Stomach smooth muscle (tissue), 2 donors: ENCODE measurements around the gene FYN.

Experiments
- H3K27ac ChIP-seq: one replicate; pipeline ENCODE4 v1.7.0; 2013; ENCODE audit warnings: mild to moderate bottlenecking, low read length, inconsistent platforms
- H3K27me3 ChIP-seq, 2 donors: one replicate each; pipeline ENCODE4 v1.7.0; 2013; ENCODE audit warnings: low read length in 2 of 2; ENCODE audit not compliant: insufficient read depth in 2 of 2, control insufficient read depth in 1 of 2
- H3K36me3 ChIP-seq, 2 donors: one replicate each; pipeline ENCODE4 v1.7.0; 2013; ENCODE audit warnings: low read length in 2 of 2; ENCODE audit not compliant: control insufficient read depth in 2 of 2, insufficient read depth in 2 of 2
- H3K4me1 ChIP-seq: one replicate; pipeline ENCODE4 v1.7.0; 2013; ENCODE audit warnings: low read length; ENCODE audit not compliant: control insufficient read depth, insufficient read depth
- H3K4me3 ChIP-seq, 2 donors: one replicate each; pipeline ENCODE4 v1.7.0; 2013; ENCODE audit warnings: low read length in 2 of 2
- H3K9ac ChIP-seq, 2 donors: one replicate each; pipeline ENCODE4 v1.7.0; 2013; ENCODE audit warnings: low read length in 2 of 2, mild to moderate bottlenecking in 1 of 2
- H3K9me3 ChIP-seq, 2 donors: one replicate each; pipeline ENCODE4 v1.7.0; 2013; ENCODE audit warnings: low read length in 2 of 2; ENCODE audit not compliant: control insufficient read depth in 2 of 2
- donor health status: healthy.
- donor health status: Pancreatic carcinoma.

The FYN gene

DNA sequence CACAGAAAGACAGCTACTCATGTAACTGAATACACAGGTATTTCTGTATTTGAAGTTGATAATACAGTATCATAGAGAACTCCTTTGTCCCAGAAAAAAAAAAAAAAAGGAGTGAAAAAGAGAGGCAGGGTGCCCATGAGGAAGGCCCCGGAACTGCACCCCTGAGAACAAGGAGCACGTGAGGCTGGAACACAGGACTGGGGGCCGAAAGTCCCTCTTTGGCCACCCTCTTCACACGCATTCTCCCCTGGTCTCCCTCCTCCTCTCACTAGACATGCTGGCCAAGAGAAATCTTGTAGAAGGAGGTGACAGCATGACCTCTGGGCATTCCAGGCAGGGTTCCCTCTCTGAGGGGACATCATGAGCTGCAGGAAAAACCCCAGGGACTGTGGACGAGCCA is 204.8 kb downstream of the FYN start:
- Histone ChIP-seq H3K27me3 (no peaks in the 10 kb centered on the region), H3K4me1 (peaks cover 38% of the 10 kb centered on the region), H3K27ac (peak overlapping the region; percentile 66), H3K36me3 (peaks cover 0 to 10% of the 10 kb centered on the region in 2 donors), H3K9me3 (no peaks in the 10 kb centered on the region), H3K4me3 (no peak overlapping the region), H3K9ac (peak overlapping the region in 1 of 2 donors; percentile 36)

GRCh38 chr6:111667931-111668330 is 205.3 kb downstream of the FYN start:
- Histone ChIP-seq H3K27me3 (no peaks in the 10 kb centered on the region), H3K27ac (peak overlapping the region; percentile 66), H3K9me3 (no peaks in the 10 kb centered on the region), H3K36me3 (peaks cover 0 to 7% of the 10 kb centered on the region in 2 donors), H3K4me3 (peak overlapping the region; percentile 12 to 36), H3K4me1 (peaks cover 43% of the 10 kb centered on the region), H3K9ac (no peak overlapping the region)

- H3K36me3 ChIP-seq: peaks cover 0 to 3% of the 10 kb centered on the region in 2 donors
- H3K9ac ChIP-seq: no peak overlapping the region
- H3K4me1 ChIP-seq: peaks cover 53% of the 10 kb centered on the region
- no peaks in the 10 kb centered on the region for H3K9me3 ChIP-seq
- no peaks in the 10 kb centered on the region for H3K27me3 ChIP-seq
- no peak overlapping the region for H3K4me3 ChIP-seq
- peak overlapping the region; percentile 66 for H3K27ac ChIP-seq
These were observed 206.4 kb downstream of the FYN start for GRCh38 chr6:111666847-111667246.

DNA sequence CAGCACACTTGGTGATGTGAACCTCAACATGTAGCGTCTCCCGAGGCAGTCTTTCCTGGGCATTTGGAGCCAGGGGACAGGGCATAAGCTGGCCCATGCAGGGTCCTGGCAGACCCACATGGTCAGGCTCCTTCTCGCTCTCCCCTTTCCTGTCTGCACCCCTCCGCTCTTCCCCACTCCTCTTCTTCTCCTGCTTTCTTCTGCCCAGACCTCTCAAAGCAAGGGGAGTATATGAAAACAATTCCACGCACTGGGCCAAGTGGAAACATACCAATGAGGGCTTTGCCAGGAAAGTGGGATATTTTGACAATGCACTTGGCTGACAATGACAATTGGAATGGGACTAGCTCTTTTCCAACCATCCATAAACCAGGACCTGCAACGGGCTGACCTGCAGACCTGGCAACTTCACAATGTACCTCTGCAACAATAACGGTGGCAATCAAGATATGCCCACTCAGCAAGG is 208.7 kb downstream of the FYN start:
- Histone ChIP-seq H3K27me3 (no peaks in the 10 kb centered on the region), H3K27ac (peak overlapping the region; percentile 80), H3K4me3 (peak overlapping the region in 1 of 2 donors; percentile 35), H3K36me3 (no peaks in the 10 kb centered on the region), H3K9me3 (no peaks in the 10 kb centered on the region), H3K4me1 (peaks cover 59% of the 10 kb centered on the region), H3K9ac (no peak overlapping the region)

GRCh38 chr6:111663692-111664564 is 209.3 kb downstream of the FYN start:
- Histone ChIP-seq H3K27me3 (no peaks in the 10 kb centered on the region), H3K4me1 (peaks cover 59% of the 10 kb centered on the region), H3K9ac (peak overlapping the region in 1 of 2 donors; percentile 12), H3K36me3 (no peaks in the 10 kb centered on the region), H3K4me3 (peak overlapping the region; percentile 2 to 35), H3K9me3 (no peaks in the 10 kb centered on the region), H3K27ac (peak overlapping the region; percentile 80)

DNA sequence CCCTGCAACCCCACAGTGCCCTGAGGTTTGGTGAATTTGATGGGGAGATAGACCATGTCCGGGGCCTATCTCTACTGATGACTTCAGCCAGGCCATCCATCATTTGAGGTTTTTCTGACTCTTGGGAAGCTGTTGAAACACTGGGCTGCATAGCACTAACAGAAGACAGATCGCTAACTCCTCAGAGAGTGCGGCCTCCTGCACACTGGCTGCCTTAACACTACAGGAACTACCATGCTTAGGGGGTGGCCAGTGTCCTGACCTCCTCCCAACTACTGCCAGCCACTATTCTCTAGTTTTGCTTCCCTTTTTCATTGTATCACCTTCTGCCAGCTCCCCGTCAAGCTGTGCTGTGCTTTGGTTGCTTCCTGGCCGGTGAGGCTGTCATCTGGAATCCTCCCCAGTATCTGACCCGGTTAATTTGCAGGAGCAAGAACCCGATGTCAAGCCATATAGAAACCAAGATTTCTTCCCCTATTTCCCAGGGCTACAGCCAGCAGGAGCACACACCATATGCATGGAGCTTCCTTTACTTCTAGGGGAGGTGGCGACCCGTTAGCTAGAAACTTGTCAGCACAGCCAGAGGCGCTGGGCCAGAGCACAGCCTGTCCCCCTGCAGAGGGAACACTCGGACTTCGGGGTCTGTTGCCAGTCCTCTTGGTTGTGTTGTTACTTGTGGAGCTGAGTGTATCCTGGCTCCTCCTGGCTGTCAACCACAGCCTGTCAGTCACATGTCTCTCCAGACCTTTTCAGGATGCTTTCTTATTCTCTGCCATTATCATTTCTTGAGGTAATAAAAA is 210.3 kb downstream of the FYN start:
- Histone ChIP-seq H3K4me1 (peaks cover 55% of the 10 kb centered on the region), H3K9ac (peak overlapping the region; percentile 12 to 42), H3K36me3 (no peaks in the 10 kb centered on the region), H3K4me3 (peak overlapping the region; percentile 2 to 47), H3K9me3 (no peaks in the 10 kb centered on the region), H3K27ac (peak overlapping the region; percentile 80), H3K27me3 (no peaks in the 10 kb centered on the region)

GRCh38 chr6:111662072-111662793 is 211.0 kb downstream of the FYN start:
- Histone ChIP-seq H3K9ac (peak overlapping the region in 1 of 2 donors; percentile 12), H3K27ac (peak overlapping the region; percentile 80), H3K27me3 (no peaks in the 10 kb centered on the region), H3K36me3 (no peaks in the 10 kb centered on the region), H3K4me3 (peak overlapping the region; percentile 38 to 54), H3K4me1 (peaks cover 50% of the 10 kb centered on the region), H3K9me3 (no peaks in the 10 kb centered on the region)

DNA sequence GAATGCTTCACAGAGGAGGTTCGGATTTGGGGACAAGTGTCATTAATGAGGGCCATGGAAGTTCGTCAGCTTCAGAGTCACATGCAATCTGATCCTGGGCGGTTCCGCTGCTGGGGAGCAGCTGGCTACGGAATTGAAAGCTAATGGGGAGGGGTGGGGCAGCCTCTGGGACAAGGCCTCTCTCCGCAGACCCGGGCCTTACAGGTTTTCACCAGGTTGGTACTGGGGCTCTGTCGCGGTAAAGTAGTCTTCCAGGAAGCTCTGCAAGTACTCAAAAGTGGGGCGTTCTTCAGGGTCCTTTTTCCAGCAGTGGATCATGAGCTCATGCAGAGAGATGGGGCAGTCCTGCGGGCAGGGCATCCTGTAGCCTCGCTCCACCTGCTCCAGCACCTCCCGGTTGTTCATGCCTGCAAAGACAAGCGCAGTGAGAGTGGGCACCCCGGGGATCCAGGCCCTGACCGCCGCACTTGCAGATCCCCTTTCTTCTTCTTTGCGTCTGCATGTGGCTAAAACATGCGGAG is 211.7 kb downstream of the FYN start:
- no peaks in the 10 kb centered on the region for H3K9me3 ChIP-seq
- no peak overlapping the region for H3K9ac ChIP-seq
- peak overlapping the region; percentile 38 to 54 for H3K4me3 ChIP-seq
- H3K27ac ChIP-seq: peak overlapping the region; percentile 80
- peaks cover 46% of the 10 kb centered on the region for H3K4me1 ChIP-seq
- no peaks in the 10 kb centered on the region for H3K27me3 ChIP-seq
- H3K36me3 ChIP-seq: no peaks in the 10 kb centered on the region

GRCh38 chr6:111660531-111660930 is 212.7 kb downstream of the FYN start:
- Histone ChIP-seq H3K4me1 (peaks cover 41% of the 10 kb centered on the region), H3K9ac (no peak overlapping the region), H3K36me3 (no peaks in the 10 kb centered on the region), H3K9me3 (no peaks in the 10 kb centered on the region), H3K27ac (no peak overlapping the region), H3K4me3 (no peak overlapping the region), H3K27me3 (no peaks in the 10 kb centered on the region)
